K562 (cell line): ENCODE measurements around the gene ARHGAP22. TPM values are rescaled to one million over a fixed set of nuclear protein-coding genes. Genes with fewer than 3 reads are reported as not detected.
A peak's percentile ranks its signal among the peaks of the same experiment; 100 is the strongest.

Source experiments
- ATAC-seq: fragments of 200-7000 bp; cut with Tn5 transposase; 3 replicates; pipeline ENCODE4 v1.9.1; 2020; ENCODE audit warnings: moderate library complexity
- BruUV-seq: library from RNA; stranded (reverse); fragments of 400-500 nt; replicated peaks from 2 replicates; lab custom pipeline; 2021; lab: Mats Ljungman, UMichigan
- CTCF ChIA-PET: fragments of 300-600 bp; formaldehyde crosslinking; extraction: SDS; loops from one replicate; lab custom pipeline; 2021; ENCODE audit warnings: low intra/inter-chr PET ratio; lab: Yijun Ruan, JAX
- POLR2A ChIA-PET: fragments of 300-600, 350-650 bp; sonication (Branson Sonifier 250); formaldehyde crosslinking; extraction: SDS; loops from one replicate; lab custom pipeline; 2021; ENCODE audit warnings: antibody characterized with exemption, inconsistent platforms; lab: Yijun Ruan, JAX
- DNase-seq, 4 experiments: peaks; one replicate each; pipeline versions ENCODE4 v3.0.0 to v3.0.0-alpha.2; 2011 to 2018; ENCODE audit warnings: low spot score in 3 of 4, mixed read lengths in 3 of 4; ENCODE audit errors: extremely low read depth in 1 of 4
- FAIRE-seq: peaks from 2 replicates; lab custom pipeline; 2011; peaks lifted over from hg19 to GRCh38; lab: Jason Lieb, UNC
- H2AFZ ChIP-seq: 2 replicates; pipeline ENCODE4 v1.6.0; 2011; ENCODE audit warnings: low read depth, low read length, control low read depth, inconsistent platforms
- H3K27ac ChIP-seq: fragments of 200-600 bp; 3 replicates; pipeline ENCODE4 v1.8.0; 2011; ENCODE audit warnings: low read depth, mild to moderate bottlenecking, control low read depth, inconsistent platforms, low read length, moderate library complexity, mixed read lengths; ENCODE audit errors: extremely low read depth
- H3K27me3 ChIP-seq, 2 experiments: fragments of 300-600 bp in 1 of 2; 2 replicates in 1 of 2; 3 replicates in 1 of 2; pipeline versions ENCODE4 v1.6.0 to v1.8.0; 2011; ENCODE audit warnings: inconsistent platforms in 2 of 2, low read length in 2 of 2, mild to moderate bottlenecking in 1 of 2, mixed read lengths in 1 of 2, moderate library complexity in 1 of 2; ENCODE audit not compliant: control insufficient read depth in 2 of 2, insufficient read depth in 2 of 2
- H3K36me3 ChIP-seq: fragments of 300-600 bp; 3 replicates; pipeline ENCODE4 v1.8.0; 2011; ENCODE audit warnings: mild to moderate bottlenecking, low read length, inconsistent platforms; ENCODE audit not compliant: control insufficient read depth, insufficient read depth
- H3K4me1 ChIP-seq, 2 experiments: fragments of 200-600 bp in 1 of 2; replicated peaks in 1 of 2; 2 replicates in 1 of 2; 3 replicates in 1 of 2; pipeline versions ENCODE4 v1.5.1 to v1.8.0; 2011; ENCODE audit warnings: inconsistent platforms in 2 of 2, low read length in 2 of 2, mild to moderate bottlenecking in 1 of 2, mixed read lengths in 1 of 2, moderate library complexity in 1 of 2; ENCODE audit not compliant: control insufficient read depth in 2 of 2, insufficient read depth in 2 of 2
- H3K4me2 ChIP-seq: 2 replicates; pipeline ENCODE4 v1.6.1; 2011; ENCODE audit warnings: low read length, control low read depth, inconsistent platforms, mixed read lengths; ENCODE audit not compliant: insufficient read depth
- H3K4me3 ChIP-seq: fragments of 200-600 bp; sonication (generic), shearing (Covaris generic); 2 replicates; pipeline ENCODE4 v1.5.1; 2016; ENCODE audit warnings: control low read depth, inconsistent platforms
- H3K79me2 ChIP-seq: fragments of 200-600 bp; 3 replicates; pipeline ENCODE4 v1.8.0; 2011; ENCODE audit warnings: low read length, inconsistent platforms; ENCODE audit not compliant: control insufficient read depth, insufficient read depth
- H3K9ac ChIP-seq, 2 experiments: 2 replicates each; pipeline versions ENCODE4 v1.6.0 to v1.6.1; 2011; ENCODE audit warnings: low read depth in 2 of 2, low read length in 2 of 2, control low read depth in 1 of 2, inconsistent platforms in 1 of 2, mild to moderate bottlenecking in 1 of 2, mixed read lengths in 1 of 2; ENCODE audit not compliant: insufficient read depth in 1 of 2
- H3K9me1 ChIP-seq: one replicate; pipeline ENCODE4 v1.6.0; 2011; ENCODE audit warnings: inconsistent platforms, mild to moderate bottlenecking, low read length, moderate library complexity; ENCODE audit not compliant: control insufficient read depth, insufficient read depth
- H3K9me3 ChIP-seq: replicated peaks from 2 replicates; pipeline ENCODE4 v1.5.1; 2011; ENCODE audit warnings: low read depth, low read length, inconsistent platforms; ENCODE audit not compliant: control insufficient read depth, insufficient read depth
- H4K20me1 ChIP-seq: replicated peaks from 2 replicates; pipeline ENCODE4 v1.6.1; 2011; ENCODE audit warnings: low read length, inconsistent platforms, mixed read lengths; ENCODE audit not compliant: control insufficient read depth, insufficient read depth
- AFF1 ChIP-seq, 2 experiments: fragments of 450-650 bp; IDR thresholded peaks; 2 replicates each; pipeline ENCODE4 v1.6.1; 2018; ENCODE audit warnings: mild to moderate bottlenecking in 2 of 2, low read depth in 1 of 2; ENCODE audit not compliant: partially characterized antibody in 2 of 2
- DNMT1 ChIP-seq: fragments of 450-650 bp; IDR thresholded peaks from 2 replicates; pipeline ENCODE4 v1.6.1; 2016; ENCODE audit warnings: antibody characterized with exemption, mild to moderate bottlenecking
- KLF16 ChIP-seq: IDR thresholded peaks from 2 replicates; pipeline ENCODE4 v1.6.1; 2016; ENCODE audit warnings: antibody characterized with exemption
- NEUROD1 ChIP-seq: fragments of 150-350 bp; IDR thresholded peaks from 2 replicates; pipeline ENCODE4 v1.6.1; 2014; ENCODE audit warnings: borderline replicate concordance, low read length, low read depth; ENCODE audit not compliant: partially characterized antibody
- NFIC ChIP-seq: fragments of 450-650 bp; IDR thresholded peaks from 2 replicates; pipeline ENCODE4 v1.6.1; 2017; ENCODE audit warnings: mild to moderate bottlenecking, inconsistent platforms
- NFIX ChIP-seq: fragments of 250-450 bp; sonication (Bioruptor Pico); IDR thresholded peaks from 2 replicates; pipeline ENCODE4 v1.4.0; 2020; ENCODE audit warnings: low read depth, mild to moderate bottlenecking, moderate library complexity
- PATZ1 ChIP-seq: fragments of 250-450 bp; sonication (Bioruptor Pico); IDR thresholded peaks from 2 replicates; pipeline ENCODE4 v1.5.0; 2020; ENCODE audit warnings: mild to moderate bottlenecking, borderline replicate concordance
- POLR2B ChIP-seq: fragments of 450-650 bp; IDR thresholded peaks from 2 replicates; pipeline ENCODE4 v1.6.1; 2018; ENCODE audit warnings: low read depth; ENCODE audit not compliant: partially characterized antibody
- SMAD4 ChIP-seq: fragments of 250-450 bp; sonication (Bioruptor Pico); conservative IDR thresholded peaks from 2 replicates; pipeline ENCODE4 v1.8.0; 2021; ENCODE audit warnings: inconsistent platforms, mild to moderate bottlenecking, moderate library complexity
- SMARCB1 ChIP-seq: IDR thresholded peaks from 2 replicates; pipeline ENCODE4 v1.6.1; 2011; ENCODE audit warnings: improper control_type of control experiment, low read depth; ENCODE audit not compliant: insufficient read length
- SRF ChIP-seq, 2 experiments: fragments of 250-450, 450-650 bp in 1 of 2; sonication (Bioruptor Pico) in 1 of 2; sonication (generic) in 1 of 2; formaldehyde crosslinking; IDR thresholded peaks; 2 replicates each; pipeline versions ENCODE4 v1.5.0 to v1.5.1; 2020 to 2022; ENCODE audit warnings: mild to moderate bottlenecking in 1 of 2, missing genetic modification reagents in 1 of 2
- ZNF668 ChIP-seq: fragments of 250-450 bp; sonication (Bioruptor Pico); IDR thresholded peaks from 2 replicates; pipeline ENCODE4 v1.8.0; 2022; ENCODE audit warnings: mild to moderate bottlenecking, inconsistent platforms
- WGBS: fragments of 100-300 bp; shearing (Covaris generic); methylation state at CpG from one replicate; pipeline ENCODE4 v1.1.6; 2016; ENCODE audit warnings: low coverage, mixed read lengths; ENCODE audit not compliant: insufficient coverage; ENCODE audit errors: missing lambda C conversion rate; 5-methylcytosine and 5-hydroxymethylcytosine counted together
- in situ Hi-C: fragments of 300-500 bp; cut with MboI; formaldehyde crosslinking; loops from 4 replicates; pipeline ENCODE4 v1.15.0; 2018; ENCODE audit warnings: inconsistent platforms, mixed read lengths
- intact Hi-C: fragments of 100-400 bp; cut with micrococcal nuclease; formaldehyde crosslinking; loops from 2 replicates; pipeline ENCODE4 v1.14.2; 2022
- polyA plus RNA-seq, 8 experiments: library from polyadenylated mRNA; depleted of rRNA in 4 of 8; stranded (reverse) in 5 of 8; unstranded in 3 of 8; fragments of >200 nt; fragmentation: Nextera tagmentation in 2 of 8; fragmentation: Illumina TruSeq in 1 of 8; extraction: Ambion mirVana in 2 of 8; extraction: Trizol in 1 of 8; gene quantifications; 2 replicates each; pipeline versions ENCODE4 v1.2.1 to v1.2.3, GENCODE V29; 2011 to 2014; ENCODE audit warnings: inconsistent platforms in 1 of 8, missing spikeins in 1 of 8
- total RNA-seq, 7 experiments: library from RNA; depleted of rRNA in 6 of 7; stranded (reverse); fragments of >200 nt in 6 of 7; fragmentation: Illumina TruSeq in 2 of 7; extraction: Trizol in 2 of 7; gene quantifications; 2 replicates each; pipeline versions ENCODE4 v1.2.1 to v1.2.3, GENCODE V29; 2011 to 2021; ENCODE audit warnings: low replicate concordance in 1 of 7
- TF ChIP-seq, protein P1 (sequence below): sonication (generic); formaldehyde crosslinking; IDR thresholded peaks from 2 replicates; pipeline ENCODE4 v1.8.0; 2022; ENCODE audit warnings: missing genetic modification reagents, mild to moderate bottlenecking, moderate library complexity, borderline replicate concordance

ARHGAP22 gene
- total and polyA plus RNA-seq, 9 of the 15 experiments (the other 6 are each of a cell fraction or from before 2014, with no cell fraction given): 1.3 to 28.1 (median 12.7) TPM

DNA sequence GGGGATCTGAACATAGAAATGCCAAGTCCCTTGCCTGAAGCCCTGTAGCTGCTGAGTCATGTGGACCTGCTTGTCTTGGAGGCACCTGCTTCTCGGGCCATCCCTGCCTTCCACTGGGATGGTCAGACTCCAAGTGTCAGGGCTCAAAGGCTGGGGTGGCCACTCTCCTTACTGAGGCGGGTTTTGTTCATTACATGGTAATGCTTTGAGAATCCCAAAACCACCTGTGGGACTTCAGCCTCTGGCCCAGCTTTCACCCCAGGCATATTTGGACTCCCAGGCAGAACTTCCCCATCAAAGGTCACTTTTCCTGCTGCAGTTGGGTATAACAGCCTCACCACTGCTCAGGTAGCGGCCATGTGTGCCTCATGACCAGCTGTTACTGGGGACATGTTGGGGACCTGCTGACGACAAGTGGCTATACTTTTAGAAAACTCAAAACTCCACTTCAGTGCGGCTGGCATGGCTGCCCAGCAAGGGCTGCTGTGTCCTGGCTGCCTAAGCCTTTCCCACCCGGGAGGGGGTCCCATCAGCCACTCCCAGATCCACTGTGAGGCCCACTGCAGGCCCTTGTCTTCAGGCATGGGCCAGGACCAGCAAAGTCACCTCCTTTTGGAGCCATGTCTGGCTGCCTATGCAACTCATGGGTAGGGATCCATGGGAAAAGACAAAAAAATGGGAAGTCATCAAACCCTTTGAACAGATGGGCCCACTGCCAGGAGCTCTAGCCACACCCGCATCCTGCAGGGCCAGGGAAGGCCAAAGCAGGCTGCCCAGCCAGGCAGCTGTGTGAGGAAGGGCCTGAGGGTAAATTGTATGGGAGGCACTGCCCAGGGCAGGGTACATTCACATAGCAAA, 96.7 kb downstream of the ARHGAP22 start:
- WGBS: 73% methylated on average over 7 of the region's 7 CpGs
- in situ Hi-C loops (loop anchor here (5.0 kb wide), 1 partner anchor 146 kb away; no protein-coding TSS in a partner anchor), intact Hi-C loops (loop anchor here (2.0 kb wide), 3 partner anchors 39 to 293 kb away; partner anchors contain the start of gene MAPK8)
- peak in 1 of 4 experiments; percentile 66 for DNase-seq
- CTCF ChIA-PET: interaction anchor here (4.1 kb wide), 1 partner anchor 64 kb away, joined by 63 read pairs; no protein-coding TSS in a partner anchor
- Histone ChIP-seq H3K9me3 (no peaks in the 10 kb centered on the region), H3K27ac (no peak overlapping the region), H4K20me1 (no peaks in the 10 kb centered on the region), H3K79me2 (peaks cover 99% of the 10 kb centered on the region), H3K4me2 (no peak overlapping the region), H3K4me3 (no peak overlapping the region), H3K9me1 (no peaks in the 10 kb centered on the region), H3K9ac (peak overlapping the region in 1 of 2 experiments; percentile 79; a peak in 2 of 4 replicates), H3K4me1 (peaks cover 49 to 50% of the 10 kb centered on the region in 2 experiments), H3K36me3 (peaks cover 4% of the 10 kb centered on the region; the same call in 1 of the 3 replicates), H3K27me3 (no peaks in the 10 kb centered on the region), H2AFZ (no peak overlapping the region)
- no TSS peak for BruUV-seq
- POLR2A ChIA-PET: interaction anchor here (0.7 to 1.9 kb wide), 2 partner anchors 127 to 145 kb away, joined by 3 to 4 read pairs; no protein-coding TSS in a partner anchor
- no peak for FAIRE-seq
- no peak for ATAC-seq
- no peak for TF ChIP-seq KLF16
- TF ChIP-seq AFF1 (IDR thresholded peaks at IDR 0.05; ENCODE audit: low read depth in 1 of 2, partially characterized antibody in 2 of 2): no peak
- 0 out of 2 replicates have a peak, but pooled peaks have one; percentile 13 for TF ChIP-seq SMAD4 (CRISPR knock-in tag)
- peak; percentile 91 for TF ChIP-seq NFIC
- no peak for TF ChIP-seq NEUROD1
- TF ChIP-seq POLR2B: no peak
- no peak for TF ChIP-seq DNMT1
- TF ChIP-seq NFIX (CRISPR knock-in tag): no peak
- TF ChIP-seq PATZ1 (CRISPR knock-in tag): no peak
- TF ChIP-seq SMARCB1: no peak
- TF ChIP-seq, protein P1, sequence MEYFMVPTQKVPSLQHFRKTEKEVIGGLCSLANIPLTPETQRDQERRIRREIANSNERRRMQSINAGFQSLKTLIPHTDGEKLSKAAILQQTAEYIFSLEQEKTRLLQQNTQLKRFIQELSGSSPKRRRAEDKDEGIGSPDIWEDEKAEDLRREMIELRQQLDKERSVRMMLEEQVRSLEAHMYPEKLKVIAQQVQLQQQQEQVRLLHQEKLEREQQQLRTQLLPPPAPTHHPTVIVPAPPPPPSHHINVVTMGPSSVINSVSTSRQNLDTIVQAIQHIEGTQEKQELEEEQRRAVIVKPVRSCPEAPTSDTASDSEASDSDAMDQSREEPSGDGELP (CRISPR knock-in tag): peak; percentile 25; the same call in 1 of the 2 replicates
- TF ChIP-seq ZNF668 (CRISPR knock-in tag): no peak
- TF ChIP-seq SRF (CRISPR knock-in tag; IDR thresholded peaks at IDR 0.05): 0 out of 4 replicates have a peak, but pooled peaks of 1 of the 2 experiments have one; percentile 17
